Suprapubic skin (tissue), 4 donors: ENCODE measurements around the gene TTLL5. TPM values are rescaled to one million over a fixed set of nuclear protein-coding genes. Genes with fewer than 3 reads are reported as not detected.

Experiments
- DNase-seq, 2 donors: peaks; one replicate each; pipeline ENCODE4 v3.0.0-alpha.2; 2019; ENCODE audit warnings: low spot score in 2 of 2
- H3K27ac ChIP-seq: fragments of 200-600 bp; sonication (generic); one replicate; pipeline ENCODE4 v1.5.1; 2019
- H3K27me3 ChIP-seq: fragments of 200-600 bp; sonication (generic); one replicate; pipeline ENCODE4 v1.5.1; 2019
- H3K36me3 ChIP-seq: fragments of 200-600 bp; sonication (generic); one replicate; pipeline ENCODE4 v1.5.1; 2019
- H3K4me1 ChIP-seq: fragments of 200-600 bp; sonication (generic); one replicate; pipeline ENCODE4 v1.5.1; 2019
- H3K4me3 ChIP-seq: fragments of 200-600 bp; sonication (generic); one replicate; pipeline ENCODE4 v1.5.1; 2019; ENCODE audit warnings: mild to moderate bottlenecking
- H3K9me3 ChIP-seq: fragments of 200-600 bp; sonication (generic); one replicate; pipeline ENCODE4 v1.5.1; 2019
- EP300 ChIP-seq: sonication (generic); formaldehyde crosslinking; IDR thresholded peaks from one replicate; pipeline ENCODE4 v1.6.1; 2017; ENCODE audit warnings: antibody characterized with exemption
- POLR2A ChIP-seq, 2 donors: fragments of 450-650 bp; IDR thresholded peaks; one replicate each; pipeline ENCODE4 v1.6.1; 2017; ENCODE audit warnings: antibody characterized with exemption in 2 of 2, mild to moderate bottlenecking in 2 of 2, moderate library complexity in 2 of 2
- POLR2AphosphoS5 ChIP-seq, 3 donors: sonication (generic); formaldehyde crosslinking; IDR thresholded peaks; one replicate each; pipeline ENCODE4 v1.6.1; 2017; ENCODE audit warnings: antibody characterized with exemption in 3 of 3
- WGBS: methylation state at CpG from one replicate; pipeline ENCODE4 v1.1.5; 2018; 5-methylcytosine and 5-hydroxymethylcytosine counted together
- total RNA-seq, 4 donors: library from RNA; depleted of rRNA; stranded (reverse); fragments of >200 nt; gene quantifications; one replicate each; pipeline ENCODE4 v1.1.0, GENCODE V29; 2016
- TF ChIP-seq, protein P1 (sequence below), 2 donors: fragments of 200-600 bp in 1 of 2; fragments of 450-650 bp in 1 of 2; sonication (generic) in 1 of 2; IDR thresholded peaks; one replicate each; pipeline ENCODE4 v1.5.1; 2016 to 2019; ENCODE audit warnings: antibody characterized with exemption in 2 of 2, mild to moderate bottlenecking in 1 of 2, moderate library complexity in 1 of 2

The TTLL5 gene
- total RNA-seq, 4 donors from 2014 or later: 24.4 to 56.4 (median 34.8) TPM

DNA sequence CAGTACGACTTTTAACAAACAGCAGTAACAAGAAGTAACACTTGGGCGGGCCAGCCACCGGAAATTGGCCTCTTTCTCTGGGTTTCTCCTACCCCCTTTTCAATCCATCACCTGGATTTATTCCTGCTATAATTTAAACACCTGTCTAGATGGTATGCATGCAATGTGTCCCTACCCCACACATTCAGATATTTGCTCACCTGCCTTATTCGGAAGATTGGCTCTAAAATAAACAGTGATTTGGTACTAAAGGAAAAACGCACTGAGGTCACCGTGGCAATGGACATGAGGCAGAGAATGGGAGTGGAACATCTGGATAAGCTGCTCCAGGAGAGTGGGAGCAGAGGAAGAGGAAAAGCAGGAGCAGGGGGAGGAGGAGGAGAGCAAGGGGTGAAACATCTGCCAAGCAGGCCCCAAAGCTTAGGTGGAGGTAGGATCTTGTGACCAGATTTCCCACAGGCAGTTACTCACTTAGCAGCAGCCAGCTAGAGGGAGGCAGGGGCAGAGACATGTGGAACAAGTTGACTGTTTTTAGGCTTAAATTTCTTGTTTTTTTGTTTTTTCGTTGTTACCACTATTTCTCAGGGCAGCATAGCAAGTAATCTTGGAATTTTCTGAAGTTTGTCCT lies 150.9 kb downstream of the TTLL5 start:
- no peak for DNase-seq
- H3K27ac ChIP-seq: no peak overlapping the region
- TF ChIP-seq EP300: no peak
- no peak for TF ChIP-seq POLR2AphosphoS5 (IDR thresholded peaks at IDR 0.05)
- TF ChIP-seq, protein P1, sequence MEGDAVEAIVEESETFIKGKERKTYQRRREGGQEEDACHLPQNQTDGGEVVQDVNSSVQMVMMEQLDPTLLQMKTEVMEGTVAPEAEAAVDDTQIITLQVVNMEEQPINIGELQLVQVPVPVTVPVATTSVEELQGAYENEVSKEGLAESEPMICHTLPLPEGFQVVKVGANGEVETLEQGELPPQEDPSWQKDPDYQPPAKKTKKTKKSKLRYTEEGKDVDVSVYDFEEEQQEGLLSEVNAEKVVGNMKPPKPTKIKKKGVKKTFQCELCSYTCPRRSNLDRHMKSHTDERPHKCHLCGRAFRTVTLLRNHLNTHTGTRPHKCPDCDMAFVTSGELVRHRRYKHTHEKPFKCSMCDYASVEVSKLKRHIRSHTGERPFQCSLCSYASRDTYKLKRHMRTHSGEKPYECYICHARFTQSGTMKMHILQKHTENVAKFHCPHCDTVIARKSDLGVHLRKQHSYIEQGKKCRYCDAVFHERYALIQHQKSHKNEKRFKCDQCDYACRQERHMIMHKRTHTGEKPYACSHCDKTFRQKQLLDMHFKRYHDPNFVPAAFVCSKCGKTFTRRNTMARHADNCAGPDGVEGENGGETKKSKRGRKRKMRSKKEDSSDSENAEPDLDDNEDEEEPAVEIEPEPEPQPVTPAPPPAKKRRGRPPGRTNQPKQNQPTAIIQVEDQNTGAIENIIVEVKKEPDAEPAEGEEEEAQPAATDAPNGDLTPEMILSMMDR (IDR thresholded peaks at IDR 0.05): no peak
- TF ChIP-seq POLR2A (IDR thresholded peaks at IDR 0.05): no peak
- no peaks in the 10 kb centered on the region for H3K9me3 ChIP-seq
- H3K27me3 ChIP-seq: no peaks in the 10 kb centered on the region
- no peak overlapping the region for H3K4me3 ChIP-seq
- H3K4me1 ChIP-seq: peaks cover 4% of the 10 kb centered on the region
- no peaks in the 10 kb centered on the region for H3K36me3 ChIP-seq
- 49% methylated on average over 7 of the region's 7 CpGs for WGBS

DNA sequence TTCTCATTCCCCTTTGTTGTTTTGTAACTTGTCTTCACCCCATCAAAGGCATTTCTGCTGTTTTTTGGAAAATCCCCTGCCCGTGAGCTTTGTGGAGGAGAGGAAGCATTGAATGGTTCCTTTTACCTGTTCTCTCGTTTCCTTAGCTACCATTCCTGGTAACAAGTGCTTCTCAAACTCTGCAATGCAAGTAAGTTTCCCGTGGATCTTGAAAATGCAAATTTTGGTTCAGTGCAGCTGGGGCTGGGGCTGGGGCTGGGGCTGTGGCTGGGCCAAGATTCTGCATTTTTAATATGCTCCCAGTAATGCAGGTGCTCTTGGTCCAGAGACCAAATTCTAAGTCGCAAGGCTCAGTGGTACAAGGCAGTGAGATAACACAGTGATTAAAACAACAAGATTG lies 151.6 kb downstream of the TTLL5 start:
- WGBS: 71% methylated on average over 4 of the region's 4 CpGs
- no peak for DNase-seq
- H3K4me1 ChIP-seq: peaks cover 4% of the 10 kb centered on the region
- H3K4me3 ChIP-seq: no peak overlapping the region
- no peaks in the 10 kb centered on the region for H3K27me3 ChIP-seq
- H3K36me3 ChIP-seq: no peaks in the 10 kb centered on the region
- TF ChIP-seq EP300 (no peak), POLR2AphosphoS5 (IDR thresholded peaks at IDR 0.05) (no peak), POLR2A (IDR thresholded peaks at IDR 0.05) (no peak)
- TF ChIP-seq, protein P1 (IDR thresholded peaks at IDR 0.05): no peak
- H3K27ac ChIP-seq: no peak overlapping the region
- H3K9me3 ChIP-seq: no peaks in the 10 kb centered on the region

DNA sequence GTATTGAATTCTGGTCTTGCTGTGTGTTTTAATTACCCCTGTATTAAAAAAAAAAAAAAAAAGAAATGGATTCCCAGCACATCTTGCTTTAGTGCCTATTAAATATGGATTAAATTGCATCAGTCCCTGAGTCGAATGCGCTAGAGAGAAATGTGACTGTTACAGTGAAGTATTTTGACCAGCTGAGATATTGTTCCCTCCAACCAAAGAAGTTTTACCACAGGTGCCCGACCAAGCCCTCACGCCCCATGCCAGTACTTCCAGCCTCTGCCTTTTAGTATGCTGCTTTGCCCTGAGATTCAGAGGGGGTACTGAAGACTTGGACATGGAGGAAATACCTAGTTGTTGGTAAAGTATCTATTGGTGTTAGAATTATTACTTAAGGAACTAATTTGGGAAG lies 159.7 kb downstream of the TTLL5 start:
- H3K4me1 ChIP-seq: peaks cover 20% of the 10 kb centered on the region
- H3K36me3 ChIP-seq: peaks cover 11% of the 10 kb centered on the region
- no peaks in the 10 kb centered on the region for H3K9me3 ChIP-seq
- no peak for DNase-seq
- H3K27me3 ChIP-seq: no peaks in the 10 kb centered on the region
- no peak overlapping the region for H3K4me3 ChIP-seq
- TF ChIP-seq POLR2AphosphoS5 (IDR thresholded peaks at IDR 0.05) (no peak), POLR2A (IDR thresholded peaks at IDR 0.05) (no peak), EP300 (no peak)
- TF ChIP-seq, protein P1 (IDR thresholded peaks at IDR 0.05): no peak
- H3K27ac ChIP-seq: no peak overlapping the region
- WGBS: 89% methylated on average over 4 of the region's 4 CpGs

DNA sequence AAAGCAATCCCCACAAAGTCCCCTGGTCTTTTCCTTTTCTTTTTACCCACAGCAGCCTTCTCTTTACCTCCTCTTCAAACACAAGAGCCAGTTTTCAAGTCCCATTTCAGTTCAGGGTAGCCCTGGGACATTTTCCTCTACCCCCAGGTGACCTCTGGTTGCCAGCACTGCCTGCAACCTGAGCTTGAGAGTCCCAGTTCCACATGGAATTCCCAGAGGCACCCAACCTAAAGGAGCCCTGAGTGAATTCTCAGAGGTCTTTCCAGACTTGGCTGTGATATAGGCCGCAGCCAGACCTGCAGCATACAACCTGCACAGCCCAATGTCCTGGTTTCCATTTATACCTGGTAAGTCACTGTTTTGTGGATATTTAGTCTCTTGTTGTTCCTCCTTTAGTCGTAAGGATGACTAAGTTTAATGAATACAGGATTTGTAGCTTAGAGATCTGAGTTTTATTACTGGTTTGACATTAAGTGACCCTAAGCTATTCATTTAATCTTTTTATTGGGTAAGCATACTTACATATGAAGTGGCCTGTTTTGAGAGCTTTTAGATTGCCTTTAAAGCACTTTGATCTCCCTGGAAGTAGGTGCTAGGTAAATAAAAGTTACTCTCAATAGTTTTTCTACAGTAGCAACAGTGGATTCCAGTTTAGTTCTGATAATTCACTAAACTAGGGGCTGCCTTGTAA lies 160.9 kb downstream of the TTLL5 start:
- Histone ChIP-seq H3K27me3 (no peaks in the 10 kb centered on the region), H3K27ac (no peak overlapping the region), H3K36me3 (peaks cover 11% of the 10 kb centered on the region), H3K9me3 (no peaks in the 10 kb centered on the region), H3K4me3 (no peak overlapping the region), H3K4me1 (peaks cover 20% of the 10 kb centered on the region)
- TF ChIP-seq EP300 (no peak), POLR2A (IDR thresholded peaks at IDR 0.05) (no peak), POLR2AphosphoS5 (IDR thresholded peaks at IDR 0.05) (no peak)
- TF ChIP-seq, protein P1 (IDR thresholded peaks at IDR 0.05): no peak
- WGBS: 81% methylated on average over 2 of the region's 2 CpGs
- no peak for DNase-seq

DNA sequence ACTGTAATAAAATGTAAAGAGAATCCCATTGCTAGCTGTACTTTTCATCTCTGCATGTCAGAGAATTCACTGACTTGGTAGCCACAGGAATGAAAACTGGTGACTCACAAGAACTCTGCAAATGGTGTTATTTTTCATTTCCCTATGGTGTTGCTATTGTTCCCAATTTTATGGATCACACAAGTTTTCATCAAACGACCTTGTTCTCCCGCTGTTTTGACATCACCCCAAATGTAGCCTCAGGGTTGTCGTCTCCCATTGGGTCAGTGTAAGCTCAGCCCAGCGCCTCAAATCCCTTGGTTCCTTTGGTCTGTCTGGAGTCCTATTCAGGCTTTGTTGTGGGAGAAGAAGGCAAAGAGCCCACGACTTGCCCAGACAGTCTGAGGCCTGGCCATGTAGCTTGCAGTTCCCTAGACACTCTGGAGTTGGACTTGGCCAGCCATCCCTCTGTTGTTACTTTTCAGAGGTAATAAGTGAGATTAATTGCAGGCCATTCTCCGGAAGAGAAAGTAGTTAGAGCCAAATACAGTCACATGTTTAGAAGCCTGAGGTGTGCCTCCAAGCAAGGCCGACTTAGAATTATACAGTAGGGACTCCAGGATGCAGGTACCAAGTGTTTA lies 161.6 kb downstream of the TTLL5 start:
- no peaks in the 10 kb centered on the region for H3K27me3 ChIP-seq
- DNase-seq: no peak
- peak overlapping the region; percentile 22 for H3K27ac ChIP-seq
- no peak overlapping the region for H3K4me3 ChIP-seq
- H3K36me3 ChIP-seq: peaks cover 11% of the 10 kb centered on the region
- no peaks in the 10 kb centered on the region for H3K9me3 ChIP-seq
- peaks cover 20% of the 10 kb centered on the region for H3K4me1 ChIP-seq
- TF ChIP-seq EP300 (no peak), POLR2AphosphoS5 (IDR thresholded peaks at IDR 0.05) (no peak), POLR2A (IDR thresholded peaks at IDR 0.05) (no peak)
- TF ChIP-seq, protein P1 (IDR thresholded peaks at IDR 0.05): no peak
- WGBS: 63% methylated on average over 7 of the region's 7 CpGs
